GM23248 (cell line): Measurements from ENCODE around the gene CLCN4. TPM values are rescaled to one million over a fixed set of nuclear protein-coding genes. Genes with fewer than 3 reads are reported as not detected.
A peak's percentile ranks its signal among the peaks of the same experiment; 100 is the strongest.

Experiments
- DNase-seq: peaks from one replicate; pipeline ENCODE4 v3.0.0-alpha.2; 2015
- H2AFZ ChIP-seq: fragments of 200-600 bp; sonication (generic); 2 replicates; pipeline ENCODE4 v1.6.1; 2016; ENCODE audit warnings: antibody characterized with exemption
- H3F3A ChIP-seq: fragments of 200-600 bp; sonication (generic); 2 replicates; pipeline ENCODE4 v1.6.1; 2016; ENCODE audit warnings: mild to moderate bottlenecking, antibody characterized with exemption, mixed run types; ENCODE audit not compliant: insufficient read depth
- H3K27ac ChIP-seq: fragments of 200-600 bp; sonication (generic); 2 replicates; pipeline ENCODE4 v1.5.1; 2016; ENCODE audit warnings: mild to moderate bottlenecking
- H3K27me3 ChIP-seq: fragments of 200-600 bp; sonication (generic); replicated peaks from 2 replicates; pipeline ENCODE4 v1.6.1; 2016; ENCODE audit warnings: mild to moderate bottlenecking; ENCODE audit not compliant: insufficient read depth
- H3K36me3 ChIP-seq: fragments of 200-600 bp; sonication (generic); 2 replicates; pipeline ENCODE4 v1.6.1; 2016; ENCODE audit warnings: low read depth, mild to moderate bottlenecking
- H3K4me1 ChIP-seq: fragments of 200-600 bp; sonication (generic); 2 replicates; pipeline ENCODE4 v1.6.1; 2016; ENCODE audit warnings: mild to moderate bottlenecking; ENCODE audit not compliant: insufficient read depth
- H3K4me2 ChIP-seq: fragments of 200-600 bp; sonication (generic); one replicate; pipeline ENCODE4 v1.6.1; 2016; ENCODE audit warnings: mild to moderate bottlenecking; ENCODE audit not compliant: unreplicated experiment
- H3K4me3 ChIP-seq: fragments of 200-600 bp; sonication (generic); 2 replicates; pipeline ENCODE4 v1.5.1; 2016; ENCODE audit warnings: mild to moderate bottlenecking
- H3K79me2 ChIP-seq: fragments of 200-600 bp; sonication (generic); 2 replicates; pipeline ENCODE4 v1.6.1; 2016; ENCODE audit warnings: mild to moderate bottlenecking; ENCODE audit not compliant: insufficient read depth
- H3K9ac ChIP-seq: fragments of 200-600 bp; sonication (generic); 2 replicates; pipeline ENCODE4 v1.6.1; 2016; ENCODE audit warnings: mild to moderate bottlenecking
- H3K9me2 ChIP-seq: fragments of 200-600 bp; sonication (generic); 2 replicates; pipeline ENCODE4 v1.6.1; 2016; ENCODE audit warnings: mixed run types, mild to moderate bottlenecking, moderate library complexity; ENCODE audit not compliant: insufficient read depth
- H3K9me3 ChIP-seq: fragments of 200-600 bp; sonication (generic); one replicate; pipeline ENCODE4 v1.6.1; 2017; ENCODE audit warnings: low read depth
- H4K20me1 ChIP-seq: fragments of 200-600 bp; sonication (generic); 2 replicates; pipeline ENCODE4 v1.6.0; 2016; ENCODE audit not compliant: insufficient read depth
- EZH2 ChIP-seq: fragments of 200-600 bp; sonication (generic); IDR thresholded peaks from 2 replicates; pipeline ENCODE4 v1.6.1; 2018; ENCODE audit warnings: antibody characterized with exemption, mild to moderate bottlenecking; ENCODE audit not compliant: insufficient read depth, poor library complexity, severe bottlenecking
- EZH2phosphoT487 ChIP-seq: fragments of 200-600 bp; sonication (generic); IDR thresholded peaks from 2 replicates; pipeline ENCODE4 v1.6.1; 2018; ENCODE audit warnings: antibody characterized with exemption, moderate library complexity, mild to moderate bottlenecking, low read depth; ENCODE audit not compliant: insufficient read depth
- WGBS, 2 experiments: methylation state at CpG; one replicate each; pipeline ENCODE4 v1.1.6; 2015 to 2017; ENCODE audit warnings: low lambda C conversion rate in 2 of 2, low coverage in 1 of 2; ENCODE audit errors: missing lambda C conversion rate in 2 of 2; 5-methylcytosine and 5-hydroxymethylcytosine counted together
- in situ Hi-C: fragments of 300-500 bp; cut with MboI; formaldehyde crosslinking; loops from 2 replicates; pipeline ENCODE4 v1.15.0; 2020
- polyA plus RNA-seq: library from polyadenylated mRNA; unstranded; fragments of >200 nt; fragmentation: Nextera tagmentation; extraction: Ambion mirVana; gene quantifications from 2 replicates; pipeline ENCODE4 v1.2.1, GENCODE V29; 2016
- total RNA-seq: library from RNA; depleted of rRNA; stranded (reverse); fragments of >200 nt; shearing (Covaris generic); gene quantifications from 2 replicates; pipeline ENCODE4 v1.2.3, GENCODE V29; 2014

Gene CLCN4
- total and polyA plus RNA-seq, 2 experiments from 2014 or later: 0.29 to 0.97 TPM

DNA sequence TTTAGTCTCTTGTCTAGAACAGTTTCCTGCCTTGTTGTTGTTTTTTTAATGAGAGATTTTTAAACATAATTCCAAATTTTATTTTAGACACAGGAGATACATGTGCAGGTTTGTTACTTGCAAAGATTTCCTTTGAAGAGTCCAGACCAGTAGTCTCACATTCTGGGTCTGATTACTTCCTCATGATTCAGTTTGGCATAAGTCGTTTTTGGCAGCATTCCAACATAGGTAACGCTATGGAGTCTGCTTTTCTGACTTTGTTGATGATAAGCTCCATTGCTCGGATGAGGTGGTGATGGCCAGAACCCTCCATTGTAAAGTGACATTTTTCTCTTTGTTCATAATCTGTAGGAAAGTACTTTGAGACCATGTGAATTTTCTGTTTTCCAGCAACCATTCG is 74.7 kb downstream of the CLCN4 start:
- TF ChIP-seq EZH2phosphoT487: no peak

GRCh38 chrX:10233173-10233572 is 76.4 kb downstream of the CLCN4 start:
- Histone ChIP-seq H3K9me3 (no peaks in the 10 kb centered on the region), H3K9me2 (no peaks in the 10 kb centered on the region), H3K79me2 (no peaks in the 10 kb centered on the region), H3F3A (peaks cover 4% of the 10 kb centered on the region; the same call in 1 of the 2 replicates), H4K20me1 (no peaks in the 10 kb centered on the region), H3K36me3 (no peaks in the 10 kb centered on the region), H3K9ac (no peak overlapping the region), H3K27ac (no peak overlapping the region; the same call in 1 of the 2 replicates), H3K4me1 (peaks cover 8% of the 10 kb centered on the region; the same call in 1 of the 2 replicates), H3K4me3 (no peak overlapping the region), H3K4me2 (no peak overlapping the region), H2AFZ (no peak overlapping the region), H3K27me3 (no peaks in the 10 kb centered on the region)
- 14 to 18% methylated on average over 3 of the region's 3 CpGs for WGBS, 2 experiments
- in situ Hi-C loops: no loop called here
- peak; percentile 39 for DNase-seq
- no peak for TF ChIP-seq EZH2phosphoT487
- no peak for TF ChIP-seq EZH2

More for the DNA sequence above, 74.7 kb downstream of the CLCN4 start:
- Histone ChIP-seq H3K4me3 (no peak overlapping the region), H2AFZ (no peak overlapping the region), H3K9me3 (no peaks in the 10 kb centered on the region), H4K20me1 (no peaks in the 10 kb centered on the region), H3K27ac (no peak overlapping the region), H3K4me2 (no peak overlapping the region), H3K27me3 (no peaks in the 10 kb centered on the region), H3K79me2 (no peaks in the 10 kb centered on the region), H3F3A (peaks cover 4% of the 10 kb centered on the region; the same call in 1 of the 2 replicates), H3K36me3 (no peaks in the 10 kb centered on the region), H3K9ac (no peak overlapping the region), H3K4me1 (peaks cover 8% of the 10 kb centered on the region; the same call in 1 of the 2 replicates), H3K9me2 (no peaks in the 10 kb centered on the region)
- in situ Hi-C loops: no loop called here
- 48 to 53% methylated on average over 4 of the region's 4 CpGs for WGBS, 2 experiments
- no peak for DNase-seq

GRCh38 chrX:10233696-10234095 is 76.9 kb downstream of the CLCN4 start:
- WGBS, 2 experiments: 56 to 63% methylated on average over 5 to 6 of the region's 6 CpGs
- Histone ChIP-seq H3K79me2 (no peaks in the 10 kb centered on the region), H3K9me2 (no peaks in the 10 kb centered on the region), H3K27me3 (no peaks in the 10 kb centered on the region), H3K4me1 (peaks cover 8% of the 10 kb centered on the region; the same call in 1 of the 2 replicates), H3K4me2 (no peak overlapping the region), H3K36me3 (no peaks in the 10 kb centered on the region), H3K9me3 (no peaks in the 10 kb centered on the region), H4K20me1 (no peaks in the 10 kb centered on the region), H3F3A (peaks cover 4% of the 10 kb centered on the region; the same call in 1 of the 2 replicates), H3K4me3 (no peak overlapping the region), H3K27ac (no peak overlapping the region; the same call in 1 of the 2 replicates), H2AFZ (no peak overlapping the region), H3K9ac (no peak overlapping the region)
- in situ Hi-C loops: no loop called here
- TF ChIP-seq EZH2: no peak
- no peak for TF ChIP-seq EZH2phosphoT487
- peak; percentile 33 for DNase-seq

DNA sequence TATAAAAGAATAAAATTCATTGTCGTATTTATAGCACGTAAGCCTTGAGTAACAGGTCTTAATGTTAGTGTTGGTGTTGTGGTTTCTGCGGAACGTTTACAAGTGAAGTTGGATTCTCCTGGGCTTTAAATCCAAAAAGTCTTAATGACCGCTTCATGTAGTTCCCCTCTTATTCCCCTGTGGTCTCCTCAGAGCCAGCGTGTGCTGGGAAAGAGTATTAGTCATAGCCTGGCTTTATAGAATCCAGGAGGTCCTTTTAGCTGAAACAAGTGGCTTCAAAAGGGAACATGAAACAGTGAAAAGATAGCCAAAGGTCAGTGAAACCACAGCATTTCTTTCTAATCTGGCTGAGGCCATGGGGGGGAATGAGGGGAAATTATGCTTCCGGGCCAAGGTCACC is 79.1 kb downstream of the CLCN4 start:
- H2AFZ ChIP-seq: no peak overlapping the region
- H3K27me3 ChIP-seq: no peaks in the 10 kb centered on the region
- in situ Hi-C loops: no loop called here
- no peaks in the 10 kb centered on the region for H4K20me1 ChIP-seq
- peak overlapping the region; percentile 21; the same call in 1 of the 2 replicates for H3K27ac ChIP-seq
- peaks cover 20% of the 10 kb centered on the region; the same call in 1 of the 2 replicates for H3F3A ChIP-seq
- peak; percentile 75 for DNase-seq
- 3% methylated on average over 7 of the region's 7 CpGs for WGBS, 2 experiments
- H3K9me2 ChIP-seq: no peaks in the 10 kb centered on the region
- no peak overlapping the region for H3K9ac ChIP-seq
- TF ChIP-seq EZH2 (no peak), EZH2phosphoT487 (no peak)
- H3K36me3 ChIP-seq: no peaks in the 10 kb centered on the region
- H3K4me1 ChIP-seq: peaks cover 24% of the 10 kb centered on the region
- H3K79me2 ChIP-seq: no peaks in the 10 kb centered on the region
- H3K4me2 ChIP-seq: no peak overlapping the region
- no peaks in the 10 kb centered on the region for H3K9me3 ChIP-seq
- H3K4me3 ChIP-seq: no peak overlapping the region

GRCh38 chrX:10237241-10237640 is 80.5 kb downstream of the CLCN4 start:
- TF ChIP-seq EZH2phosphoT487 (no peak), EZH2 (no peak)
- no peaks in the 10 kb centered on the region for H3K9me3 ChIP-seq
- H3K36me3 ChIP-seq: no peaks in the 10 kb centered on the region
- H4K20me1 ChIP-seq: no peaks in the 10 kb centered on the region
- no peak overlapping the region for H3K4me3 ChIP-seq
- WGBS, 2 experiments: 90 to 98% methylated on average over 7 of the region's 7 CpGs
- H3K27me3 ChIP-seq: no peaks in the 10 kb centered on the region
- peaks cover 26% of the 10 kb centered on the region; the same call in 1 of the 2 replicates for H3F3A ChIP-seq
- no peak overlapping the region for H3K4me2 ChIP-seq
- peaks cover 30% of the 10 kb centered on the region for H3K4me1 ChIP-seq
- H2AFZ ChIP-seq: no peak overlapping the region
- no peaks in the 10 kb centered on the region for H3K79me2 ChIP-seq
- no peak for DNase-seq
- H3K9me2 ChIP-seq: no peaks in the 10 kb centered on the region
- H3K27ac ChIP-seq: no peak overlapping the region
- no peak overlapping the region for H3K9ac ChIP-seq
- in situ Hi-C loops: no loop called here
